Muscle layer of colon (tissue), 2 donors: ENCODE measurements around the gene PLK1.
"Not testable (repeated sequence)": the region's sequence is repeated elsewhere in the genome, so short reads cannot be mapped to it uniquely, and the experiment has no call there.

Source experiments
- H3K27ac ChIP-seq: one replicate; pipeline ENCODE4 v1.7.0; 2013; ENCODE audit warnings: low read depth, mild to moderate bottlenecking, low read length, moderate library complexity
- H3K27me3 ChIP-seq, 2 donors: one replicate each; pipeline ENCODE4 v1.7.0; 2013; ENCODE audit warnings: low read length in 2 of 2, mild to moderate bottlenecking in 2 of 2; ENCODE audit not compliant: insufficient read depth in 2 of 2, control insufficient read depth in 1 of 2
- H3K36me3 ChIP-seq: one replicate; pipeline ENCODE4 v1.7.0; 2013; ENCODE audit warnings: mild to moderate bottlenecking, low read length; ENCODE audit not compliant: insufficient read depth
- H3K4me1 ChIP-seq: one replicate; pipeline ENCODE4 v1.7.0; 2013; ENCODE audit warnings: mild to moderate bottlenecking, low read length; ENCODE audit not compliant: insufficient read depth
- H3K4me3 ChIP-seq, 2 donors: one replicate each; pipeline ENCODE4 v1.7.0; 2013; ENCODE audit warnings: low read length in 2 of 2, low read depth in 1 of 2, mild to moderate bottlenecking in 1 of 2, moderate library complexity in 1 of 2
- H3K9ac ChIP-seq: one replicate; pipeline ENCODE4 v1.7.0; 2013; ENCODE audit warnings: low read length
- H3K9me3 ChIP-seq: one replicate; pipeline ENCODE4 v1.7.0; 2013; ENCODE audit warnings: mild to moderate bottlenecking, low read length
- donor health status: abdominal sarcoma.
- donor health status: Adenocarcinoma of cecum.

PLK1 gene

GRCh38 chr16:23716484-23716883 is 37.8 kb downstream of the PLK1 start:
- Histone ChIP-seq H3K27me3 (peaks cover 0 to 16% of the 10 kb centered on the region in 2 donors), H3K36me3 (no peaks in the 10 kb centered on the region), H3K4me3 (no peak overlapping the region), H3K9ac (no peak overlapping the region), H3K4me1 (no peaks in the 10 kb centered on the region), H3K27ac (no peak overlapping the region), H3K9me3 (no peaks in the 10 kb centered on the region)

GRCh38 chr16:23722613-23723240 is 44.0 kb downstream of the PLK1 start:
- H3K9ac ChIP-seq, H3K36me3 ChIP-seq, H3K4me3 ChIP-seq, H3K4me1 ChIP-seq, H3K27me3 ChIP-seq, H3K9me3 ChIP-seq, H3K27ac ChIP-seq: not testable (repeated sequence)

DNA sequence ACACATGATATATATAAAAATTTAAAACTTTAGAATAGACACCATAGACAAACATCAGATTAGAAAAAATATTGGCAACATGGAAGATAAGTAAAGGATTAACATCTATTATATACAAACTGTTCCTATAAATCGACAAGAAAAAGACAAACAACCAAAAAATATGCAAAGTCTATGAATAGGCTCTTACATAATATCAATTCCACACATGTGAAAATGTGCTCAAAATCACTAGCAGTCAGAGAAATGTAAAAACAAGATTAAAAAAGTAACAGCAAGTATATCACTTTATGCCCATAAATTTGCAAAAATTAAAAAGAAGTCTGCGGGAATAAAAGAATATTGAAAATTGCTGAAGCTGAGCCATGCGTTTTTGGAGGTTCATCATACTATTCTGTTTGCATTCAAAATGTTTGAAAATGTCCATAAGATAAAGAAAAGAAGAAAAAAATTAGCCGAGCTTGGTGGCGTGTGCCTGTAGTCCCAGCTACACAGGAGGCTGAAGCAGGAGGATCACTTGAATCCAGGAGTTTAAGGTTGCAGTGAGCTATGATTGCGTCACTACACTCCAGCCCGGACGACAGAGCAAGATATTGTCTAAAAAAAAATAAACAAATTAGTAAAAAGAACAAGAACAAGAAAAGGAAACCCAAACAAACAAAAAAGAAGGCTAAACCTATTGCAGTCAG is 45.6 kb downstream of the PLK1 start:
- H3K4me3 ChIP-seq, result no peak overlapping the region
- H3K9me3 ChIP-seq, result no peaks in the 10 kb centered on the region
- no peaks in the 10 kb centered on the region for H3K36me3 ChIP-seq
- H3K27ac ChIP-seq, result no peak overlapping the region
- H3K9ac ChIP-seq, result no peak overlapping the region
- no peaks in the 10 kb centered on the region for H3K4me1 ChIP-seq
- no peaks in the 10 kb centered on the region for H3K27me3 ChIP-seq

- no peak overlapping the region for H3K27ac ChIP-seq
- no peaks in the 10 kb centered on the region for H3K9me3 ChIP-seq
- H3K27me3 ChIP-seq, result no peaks in the 10 kb centered on the region
- H3K4me1 ChIP-seq, result no peaks in the 10 kb centered on the region
- no peaks in the 10 kb centered on the region for H3K36me3 ChIP-seq
- H3K9ac ChIP-seq, result no peak overlapping the region
- H3K4me3 ChIP-seq, result no peak overlapping the region
These were observed 46.1 kb downstream of the PLK1 start for GRCh38 chr16:23724785-23725131.

DNA sequence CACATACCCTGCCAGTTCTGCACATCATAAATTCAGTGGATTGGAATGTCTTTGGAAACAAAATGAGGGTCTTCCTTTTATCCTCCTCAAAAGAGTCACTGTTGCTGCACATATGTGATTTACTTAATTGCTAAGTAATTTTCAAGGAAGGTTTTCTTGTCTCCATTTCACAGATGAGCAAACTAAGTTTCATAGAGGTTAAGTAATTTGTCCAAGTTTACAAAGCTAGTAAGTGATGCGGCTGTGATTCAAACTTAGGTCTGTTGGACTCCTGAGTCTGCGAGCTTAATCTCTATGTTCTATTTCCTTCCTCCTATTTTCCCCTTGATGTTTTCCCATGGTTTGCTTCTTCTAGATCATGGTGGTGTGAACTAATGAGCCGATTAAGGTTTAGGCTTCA is 48.0 kb downstream of the PLK1 start:
- Histone ChIP-seq H3K9me3 (no peaks in the 10 kb centered on the region), H3K9ac (no peak overlapping the region), H3K27me3 (no peaks in the 10 kb centered on the region), H3K27ac (no peak overlapping the region), H3K4me1 (no peaks in the 10 kb centered on the region), H3K4me3 (no peak overlapping the region), H3K36me3 (no peaks in the 10 kb centered on the region)

DNA sequence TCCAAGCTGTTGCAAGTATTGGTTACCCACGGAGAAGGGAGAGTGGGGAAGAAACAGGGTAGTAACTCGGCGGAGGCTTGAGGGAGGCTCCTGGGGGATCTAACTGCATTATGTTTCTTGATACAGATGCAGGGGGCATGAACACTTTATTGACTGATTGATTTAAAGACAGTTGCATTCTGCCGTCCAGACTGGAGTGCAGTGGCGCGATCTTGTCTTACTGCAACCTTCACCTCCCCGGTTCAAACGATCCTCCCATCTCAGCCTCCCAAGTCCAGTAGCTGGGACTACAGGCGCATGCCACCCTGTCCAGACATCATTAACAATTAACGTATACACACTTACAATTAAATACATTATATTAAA is 49.4 kb downstream of the PLK1 start:
- Histone ChIP-seq H3K27me3 (no peaks in the 10 kb centered on the region), H3K9ac (no peak overlapping the region), H3K27ac (no peak overlapping the region), H3K36me3 (no peaks in the 10 kb centered on the region), H3K4me1 (no peaks in the 10 kb centered on the region), H3K4me3 (no peak overlapping the region), H3K9me3 (no peaks in the 10 kb centered on the region)

- H3K36me3 ChIP-seq, result no peaks in the 10 kb centered on the region
- no peaks in the 10 kb centered on the region for H3K27me3 ChIP-seq
- H3K4me1 ChIP-seq, result no peaks in the 10 kb centered on the region
- no peak overlapping the region for H3K27ac ChIP-seq
- H3K4me3 ChIP-seq, result no peak overlapping the region
- H3K9ac ChIP-seq, result no peak overlapping the region
- H3K9me3 ChIP-seq, result no peaks in the 10 kb centered on the region
These were observed 51.1 kb downstream of the PLK1 start for GRCh38 chr16:23729503-23730424.

DNA sequence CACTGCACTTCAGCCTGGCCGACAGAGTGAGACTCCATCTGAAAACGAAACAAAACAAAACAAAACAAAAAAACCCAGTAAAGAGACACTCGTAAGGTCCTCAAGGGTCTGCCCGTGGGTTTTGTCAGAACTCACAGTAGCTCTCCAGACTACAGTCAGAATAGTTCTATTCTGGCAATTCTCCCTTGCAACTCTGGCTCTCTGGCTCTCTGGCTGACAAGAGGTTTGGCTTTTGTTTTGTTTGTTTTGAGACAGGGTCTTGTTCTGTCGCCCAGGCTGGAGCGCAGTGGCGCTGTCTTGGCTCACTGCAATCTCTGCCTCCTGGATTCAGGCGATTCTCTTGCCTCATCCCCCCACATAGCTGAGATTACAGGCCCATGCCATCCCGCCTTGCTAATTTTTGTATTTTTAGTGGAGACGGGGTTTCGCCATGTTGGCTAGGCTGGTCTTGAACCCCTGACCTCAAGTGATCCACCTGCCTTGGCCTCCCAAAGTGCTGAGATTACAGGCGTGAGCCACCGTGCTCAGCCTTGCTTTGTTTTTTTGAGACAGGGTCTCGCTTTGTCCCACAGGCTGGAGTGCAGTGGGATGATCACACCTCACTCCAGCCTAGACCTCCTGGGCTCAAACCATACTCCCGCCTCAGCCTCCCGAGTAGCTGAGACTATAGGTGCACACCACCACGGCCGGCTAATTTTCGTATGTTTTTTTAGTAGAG is 55.6 kb downstream of the PLK1 start:
- Histone ChIP-seq H3K4me3 (no peak overlapping the region), H3K4me1 (no peaks in the 10 kb centered on the region), H3K9me3 (no peaks in the 10 kb centered on the region), H3K36me3 (no peaks in the 10 kb centered on the region), H3K27me3 (no peaks in the 10 kb centered on the region), H3K9ac (no peak overlapping the region), H3K27ac (no peak overlapping the region)

DNA sequence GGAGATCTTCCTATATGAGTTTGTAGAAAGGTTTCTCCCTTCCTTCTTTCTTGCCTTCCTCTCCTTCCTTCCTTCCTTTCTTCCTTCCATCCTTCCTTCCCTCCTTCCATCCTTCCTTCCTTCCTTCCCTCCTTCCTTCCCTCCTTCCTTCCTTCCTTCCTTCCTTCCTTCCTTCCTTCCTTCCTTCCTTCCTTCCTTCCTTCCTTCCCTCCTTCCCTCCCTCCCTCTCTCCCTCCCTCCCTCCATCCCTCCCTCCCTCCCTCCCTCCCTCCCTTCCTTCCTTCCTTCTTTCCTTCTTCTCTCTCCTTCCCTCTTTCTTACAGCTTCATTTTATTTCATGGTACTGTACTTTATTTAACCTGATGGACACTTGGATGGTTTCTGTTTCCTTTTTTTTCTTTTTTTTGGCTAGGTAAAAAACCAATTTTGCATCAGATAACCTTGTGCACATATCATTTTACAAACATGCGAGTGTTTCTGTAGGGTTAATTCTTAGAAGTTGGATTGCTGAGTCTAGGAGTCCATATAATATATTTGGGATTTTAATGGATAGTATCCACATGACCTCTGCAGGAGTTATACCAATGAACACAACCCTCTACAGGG is 58.8 kb downstream of the PLK1 start:
- H3K36me3 ChIP-seq, H3K4me1 ChIP-seq, H3K4me3 ChIP-seq, H3K27me3 ChIP-seq, H3K9ac ChIP-seq, H3K27ac ChIP-seq, H3K9me3 ChIP-seq: not testable (repeated sequence)

- no peak overlapping the region for H3K4me3 ChIP-seq
- no peaks in the 10 kb centered on the region for H3K27me3 ChIP-seq
- no peaks in the 10 kb centered on the region for H3K9me3 ChIP-seq
- H3K27ac ChIP-seq, result no peak overlapping the region
- no peaks in the 10 kb centered on the region for H3K36me3 ChIP-seq
- no peak overlapping the region for H3K9ac ChIP-seq
- H3K4me1 ChIP-seq, result no peaks in the 10 kb centered on the region
These were observed 60.8 kb downstream of the PLK1 start for GRCh38 chr16:23739516-23739915.
